ENCODE measurements around the gene RING1. TPM values are rescaled to one million over a fixed set of nuclear protein-coding genes. Genes with fewer than 3 reads are reported as not detected.

The RING1 gene
- total RNA-seq, 1 experiment from 2014 or later, result 31.0 TPM

- no peaks in the 10 kb centered on the region for H3K27me3 ChIP-seq (ENCODE audit: insufficient read depth, low read length)
- Mint-ChIP-seq H3K9me3 (no peaks in the 10 kb centered on the region), H3K4me3 (no peak overlapping the region), H3K27ac (no peak overlapping the region), H3K4me1 (peaks cover 11% of the 10 kb centered on the region in 2 experiments), H3K27me3 (ENCODE audit: low read depth) (peaks cover 78% of the 10 kb centered on the region), H3K36me3 (ENCODE audit: insufficient read depth in 1 of 3, low read depth in 3 of 3) (no peaks in the 10 kb centered on the region)
- no peak for DNase-seq
- no peaks in the 10 kb centered on the region for H3K9me3 ChIP-seq (ENCODE audit: control insufficient read depth, low read depth, low read length)
- no peak for TF ChIP-seq CTCF (conservative IDR thresholded peaks at IDR 0.05)
- H3K79me1 ChIP-seq (ENCODE audit: insufficient read depth, low read depth, low read length, poor library complexity, severe bottlenecking), result no peaks in the 10 kb centered on the region
- H3K23ac ChIP-seq (ENCODE audit: insufficient read length, low read depth, low read length), result no peak overlapping the region
- no peak overlapping the region for H3K27ac ChIP-seq (ENCODE audit: insufficient read length, low read depth, low read length)
- H2BK5ac ChIP-seq (ENCODE audit: insufficient read length, low read length), result no peak overlapping the region
- no peak overlapping the region for H2BK20ac ChIP-seq (ENCODE audit: low read depth, low read length, poor library complexity, severe bottlenecking)
- no peak overlapping the region for H3K4me2 ChIP-seq (ENCODE audit: insufficient read depth, insufficient read length, low read length)
- no peak overlapping the region for H3K4ac ChIP-seq (ENCODE audit: low read depth, low read length)
- H4K8ac ChIP-seq (replicated peaks; ENCODE audit: insufficient read length, low read depth, low read length), result no peak overlapping the region
- H2BK15ac ChIP-seq (ENCODE audit: low read depth, low read length), result no peak overlapping the region
- H3K18ac ChIP-seq (ENCODE audit: insufficient read length, low read depth, low read length), result no peak overlapping the region
- no peak overlapping the region for H2AFZ ChIP-seq (ENCODE audit: low read length)
- H3K23me2 ChIP-seq (ENCODE audit: insufficient read length, low read depth, low read length, poor library complexity, severe bottlenecking), result no peaks in the 10 kb centered on the region
- no peaks in the 10 kb centered on the region for H3K79me2 ChIP-seq (ENCODE audit: insufficient read depth, low read length)
- no peak overlapping the region for H3K14ac ChIP-seq (ENCODE audit: insufficient read depth, low read length)
- no peak overlapping the region for H2BK12ac ChIP-seq (ENCODE audit: insufficient read length, low read depth, low read length)
- H3K4me1 ChIP-seq (ENCODE audit: insufficient read depth, low read length), result peaks cover 3% of the 10 kb centered on the region; the same call in 1 of the 2 replicates
- H3K9ac ChIP-seq (ENCODE audit: extremely low read depth, insufficient read length, low read length), result no peak overlapping the region
- H3T11ph ChIP-seq (ENCODE audit: low read length), result no peak overlapping the region
- H4K20me1 ChIP-seq (ENCODE audit: control insufficient read depth, insufficient read depth, insufficient read length), result no peaks in the 10 kb centered on the region
- no peak overlapping the region for H2AK5ac ChIP-seq (ENCODE audit: insufficient read length, low read length)
- no peak overlapping the region for H3K56ac ChIP-seq (ENCODE audit: insufficient read length, low read depth, low read length)
- H4K5ac ChIP-seq (ENCODE audit: insufficient read length, low read depth, low read length), result no peak overlapping the region
- no CpG with 5 or more reads among the region's 2 CpGs for WGBS (ENCODE audit: extremely low coverage, insufficient read length, low lambda C conversion rate)
- no peak overlapping the region for H2BK120ac ChIP-seq (ENCODE audit: low read depth, low read length, poor library complexity, severe bottlenecking)
- no peak overlapping the region for H4K91ac ChIP-seq (ENCODE audit: insufficient read length, low read depth, low read length)
These were observed 29.4 kb downstream of the RING1 start for GRCh38 chr6:33237741-33238140.
